Thyroid gland (tissue), 4 donors: ENCODE results near the gene CDK3.

Experiments used
- CTCF ChIP-seq, 6 experiments: fragments of 200-600 bp in 3 of 6; fragments of 450-650 bp in 3 of 6; sonication (generic) in 3 of 6; IDR thresholded peaks; one replicate each; pipeline ENCODE4 v1.5.1; 2016 to 2019; ENCODE audit warnings: antibody characterized with exemption in 6 of 6, mild to moderate bottlenecking in 2 of 6, inconsistent platforms in 1 of 6, moderate library complexity in 1 of 6
- POLR2A ChIP-seq, 2 donors: fragments of 450-650 bp; IDR thresholded peaks; one replicate each; pipeline ENCODE4 v1.6.1; 2017; ENCODE audit warnings: antibody characterized with exemption in 2 of 2, mild to moderate bottlenecking in 2 of 2, moderate library complexity in 1 of 2

GRCh38 chr17:76017481-76018339 lies 17.1 kb downstream of the CDK3 start:
- TF ChIP-seq CTCF (IDR thresholded peaks at IDR 0.05) (no peak), POLR2A (IDR thresholded peaks at IDR 0.05) (no peak)
